HG03575 (cell line): Measurements from ENCODE around the gene SLC24A4.

Source experiments
- ATAC-seq: cut with Tn5 transposase; IDR thresholded peaks from one replicate; pipeline ENCODE4 v1.9.1; 2021; ENCODE audit not compliant: unreplicated experiment, insufficient number of reproducible peaks, low FRiP score; ENCODE audit errors: extremely low read depth

The SLC24A4 gene

GRCh38 chr14:92447416-92448197 is 124.6 kb downstream of the SLC24A4 start:
- no peak for ATAC-seq

- ATAC-seq: no peak
Measured at GRCh38 chr14:92448786-92449185, 125.8 kb downstream of the SLC24A4 start.

- no peak for ATAC-seq
Measured at GRCh38 chr14:92449404-92450181, 126.6 kb downstream of the SLC24A4 start.

- no peak for ATAC-seq
Measured at GRCh38 chr14:92450351-92451070, 127.5 kb downstream of the SLC24A4 start.

GRCh38 chr14:92451245-92451644 is 128.3 kb downstream of the SLC24A4 start:
- no peak for ATAC-seq

- no peak for ATAC-seq
Measured at GRCh38 chr14:92451755-92452154, 128.8 kb downstream of the SLC24A4 start.

- no peak for ATAC-seq
Measured at GRCh38 chr14:92452471-92452870, 129.5 kb downstream of the SLC24A4 start.

- ATAC-seq: no peak
Measured at GRCh38 chr14:92453691-92454090, 130.7 kb downstream of the SLC24A4 start.

- no peak for ATAC-seq
Measured at GRCh38 chr14:92455231-92455630, 132.3 kb downstream of the SLC24A4 start.

GRCh38 chr14:92456215-92457015 is 133.4 kb downstream of the SLC24A4 start:
- no peak for ATAC-seq

GRCh38 chr14:92457016-92457565 is 134.1 kb downstream of the SLC24A4 start:
- no peak for ATAC-seq

- ATAC-seq: no peak
Measured at GRCh38 chr14:92458136-92459029, 135.4 kb downstream of the SLC24A4 start.

- ATAC-seq: no peak
Measured at GRCh38 chr14:92459030-92459949, 136.3 kb downstream of the SLC24A4 start.

- ATAC-seq: no peak
Measured at GRCh38 chr14:92459950-92460421, 137.0 kb downstream of the SLC24A4 start.

- no peak for ATAC-seq
Measured at GRCh38 chr14:92460541-92460915, 137.6 kb downstream of the SLC24A4 start.

GRCh38 chr14:92460916-92461579 is 138.1 kb downstream of the SLC24A4 start:
- ATAC-seq: no peak
